ENCODE data around the gene NME3. TPM values are rescaled to one million over a fixed set of nuclear protein-coding genes. Genes with fewer than 3 reads are reported as not detected.

The NME3 gene
- total and polyA plus RNA-seq, 9 of the 15 experiments (the other 6 are each of a cell fraction or from before 2014, with no cell fraction given): 0.68 to 76.3 (median 11.5) TPM

GRCh38 chr16:1763521-1764511, 7.5 kb downstream of the NME3 start (continued):
- TF ChIP-seq PATZ1 (CRISPR knock-in tag; IDR thresholded peaks at IDR 0.05; ENCODE audit: borderline replicate concordance): no peak
- TF ChIP-seq IRF9 (tag; IDR thresholded peaks at IDR 0.05): no peak
- TF ChIP-seq MEIS2 (IDR thresholded peaks at IDR 0.05; ENCODE audit: partially characterized antibody): no peak
- no peak for TF ChIP-seq RFX1 (IDR thresholded peaks at IDR 0.05)
- TF ChIP-seq CCAR2 (IDR thresholded peaks at IDR 0.05; ENCODE audit: low read depth, low read length): no peak
- no peak for TF ChIP-seq MEF2A (IDR thresholded peaks at IDR 0.05; ENCODE audit: control insufficient read depth, low read depth, low read length)
- TF ChIP-seq POLR2AphosphoS2 (IDR thresholded peaks at IDR 0.05; ENCODE audit: low read length): no peak
- TF ChIP-seq RFX7 (CRISPR knock-in tag; IDR thresholded peaks at IDR 0.05): no peak
- TF ChIP-seq STAT6 (CRISPR knock-in tag; IDR thresholded peaks at IDR 0.05): no peak
- TF ChIP-seq XRCC5 (IDR thresholded peaks at IDR 0.05; ENCODE audit: low read depth, low read length): no peak
- peak; percentile 71 for TF ChIP-seq ZNF592 (IDR thresholded peaks at IDR 0.05)
- no peak for TF ChIP-seq FOXP1 (CRISPR knock-in tag; IDR thresholded peaks at IDR 0.05)
- TF ChIP-seq NR4A1 (CRISPR knock-in tag; IDR thresholded peaks at IDR 0.05): no peak
- TF ChIP-seq NR4A1 (tag; IDR thresholded peaks at IDR 0.05): no peak
- TF ChIP-seq ETV6 (IDR thresholded peaks at IDR 0.05; ENCODE audit: borderline replicate concordance in 1 of 2, low read depth in 2 of 2, low read length in 1 of 2): no peak
- no peak for TF ChIP-seq ETV6 (CRISPR knock-in tag; IDR thresholded peaks at IDR 0.05; ENCODE audit: borderline replicate concordance)
- no peak for TF ChIP-seq ARID1B (IDR thresholded peaks at IDR 0.05)
- no peak for TF ChIP-seq CREBBP (IDR thresholded peaks at IDR 0.05; ENCODE audit: low read depth, low read length)
